ENCODE measurements around the gene NAGPA. TPM values are rescaled to one million over a fixed set of nuclear protein-coding genes. Genes with fewer than 3 reads are reported as not detected.

Gene NAGPA
- total and polyA plus RNA-seq, 2 experiments from 2014 or later, result 32.2 to 35.7 TPM

GRCh38 chr16:4979736-4980660, 53.7 kb downstream of the NAGPA start:
- Histone ChIP-seq H3K27me3 (no peaks in the 10 kb centered on the region), H3K36me3 (replicated peaks; ENCODE audit: insufficient read depth, low read depth) (no peaks in the 10 kb centered on the region), H3K79me2 (no peaks in the 10 kb centered on the region), H3K4me3 (no peak overlapping the region), H3K9me3 (ENCODE audit: low read depth) (no peaks in the 10 kb centered on the region), H3K4me1 (ENCODE audit: insufficient read depth) (no peaks in the 10 kb centered on the region), H2AFZ (no peak overlapping the region), H4K20me1 (ENCODE audit: insufficient read depth, poor library complexity, severe bottlenecking) (no peaks in the 10 kb centered on the region), H3K4me2 (no peak overlapping the region), H3K27ac (no peak overlapping the region), H3K9me2 (replicated peaks; ENCODE audit: insufficient read depth) (no peaks in the 10 kb centered on the region)
- 89% methylated on average over 25 of the region's 25 CpGs for WGBS (ENCODE audit: low lambda C conversion rate, missing lambda C conversion rate)
- TF ChIP-seq EZH2 (IDR thresholded peaks at IDR 0.05; ENCODE audit: borderline replicate concordance) (no peak), EZH2phosphoT487 (IDR thresholded peaks at IDR 0.05; ENCODE audit: low read depth, severe bottlenecking, unreplicated experiment) (no peak)
- TF ChIP-seq, protein P1, sequence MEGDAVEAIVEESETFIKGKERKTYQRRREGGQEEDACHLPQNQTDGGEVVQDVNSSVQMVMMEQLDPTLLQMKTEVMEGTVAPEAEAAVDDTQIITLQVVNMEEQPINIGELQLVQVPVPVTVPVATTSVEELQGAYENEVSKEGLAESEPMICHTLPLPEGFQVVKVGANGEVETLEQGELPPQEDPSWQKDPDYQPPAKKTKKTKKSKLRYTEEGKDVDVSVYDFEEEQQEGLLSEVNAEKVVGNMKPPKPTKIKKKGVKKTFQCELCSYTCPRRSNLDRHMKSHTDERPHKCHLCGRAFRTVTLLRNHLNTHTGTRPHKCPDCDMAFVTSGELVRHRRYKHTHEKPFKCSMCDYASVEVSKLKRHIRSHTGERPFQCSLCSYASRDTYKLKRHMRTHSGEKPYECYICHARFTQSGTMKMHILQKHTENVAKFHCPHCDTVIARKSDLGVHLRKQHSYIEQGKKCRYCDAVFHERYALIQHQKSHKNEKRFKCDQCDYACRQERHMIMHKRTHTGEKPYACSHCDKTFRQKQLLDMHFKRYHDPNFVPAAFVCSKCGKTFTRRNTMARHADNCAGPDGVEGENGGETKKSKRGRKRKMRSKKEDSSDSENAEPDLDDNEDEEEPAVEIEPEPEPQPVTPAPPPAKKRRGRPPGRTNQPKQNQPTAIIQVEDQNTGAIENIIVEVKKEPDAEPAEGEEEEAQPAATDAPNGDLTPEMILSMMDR (IDR thresholded peaks at IDR 0.05; ENCODE audit: poor library complexity), result no peak
- DNase-seq (ENCODE audit: low spot score), result no peak

GRCh38 chr16:4979164-4979563, 54.6 kb downstream of the NAGPA start:
- WGBS (ENCODE audit: low lambda C conversion rate, missing lambda C conversion rate), result 86% methylated on average over 7 of the region's 7 CpGs
- no peak for DNase-seq (ENCODE audit: low spot score)
- no peak overlapping the region for H3K4me3 ChIP-seq

DNA sequence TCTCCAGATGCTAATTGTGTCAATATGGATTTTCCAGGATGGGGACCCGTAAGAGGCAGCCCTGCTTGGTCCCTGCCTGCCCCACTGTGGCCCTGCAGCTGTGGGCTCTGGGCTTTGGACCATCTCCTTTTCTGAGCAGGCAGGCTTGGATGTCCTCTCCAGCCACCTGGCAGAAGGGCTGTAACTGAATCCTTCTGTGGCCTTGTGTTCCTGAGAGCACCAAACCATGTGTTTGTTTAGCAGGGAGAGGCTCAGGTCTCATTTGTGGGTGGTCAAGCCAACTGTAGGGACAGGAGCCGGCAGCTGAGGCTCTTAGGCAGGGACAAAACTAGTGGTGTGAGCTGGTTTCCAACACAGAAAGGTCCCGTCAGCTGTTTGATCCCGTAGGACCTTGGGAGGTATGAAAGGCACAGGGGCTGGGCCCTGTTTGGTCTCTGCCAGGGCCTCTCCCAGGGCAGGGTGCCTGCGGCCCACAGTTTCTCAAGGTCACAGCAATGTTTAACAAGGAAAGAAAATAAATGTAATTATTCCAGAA, 57.1 kb downstream of the NAGPA start:
- no peak overlapping the region for H3K27ac ChIP-seq
- TF ChIP-seq, protein P1 (IDR thresholded peaks at IDR 0.05; ENCODE audit: poor library complexity), result no peak
- TF ChIP-seq EZH2phosphoT487 (IDR thresholded peaks at IDR 0.05; ENCODE audit: low read depth, severe bottlenecking, unreplicated experiment) (no peak), EZH2 (IDR thresholded peaks at IDR 0.05; ENCODE audit: borderline replicate concordance) (no peak)

More at GRCh38 chr16:4979164-4979563, 54.6 kb downstream of the NAGPA start:
- TF ChIP-seq, protein P1 (IDR thresholded peaks at IDR 0.05; ENCODE audit: poor library complexity), result no peak
- TF ChIP-seq EZH2 (IDR thresholded peaks at IDR 0.05; ENCODE audit: borderline replicate concordance) (no peak), EZH2phosphoT487 (IDR thresholded peaks at IDR 0.05; ENCODE audit: low read depth, severe bottlenecking, unreplicated experiment) (no peak)
- H3K79me2 ChIP-seq, result no peaks in the 10 kb centered on the region
- H3K4me2 ChIP-seq, result no peak overlapping the region
- H3K9me2 ChIP-seq (replicated peaks; ENCODE audit: insufficient read depth), result no peaks in the 10 kb centered on the region
- no peaks in the 10 kb centered on the region for H3K9me3 ChIP-seq (ENCODE audit: low read depth)
- H3K4me1 ChIP-seq (ENCODE audit: insufficient read depth), result no peaks in the 10 kb centered on the region
- no peaks in the 10 kb centered on the region for H3K27me3 ChIP-seq
- no peaks in the 10 kb centered on the region for H3K36me3 ChIP-seq (replicated peaks; ENCODE audit: insufficient read depth, low read depth)
- no peaks in the 10 kb centered on the region for H4K20me1 ChIP-seq (ENCODE audit: insufficient read depth, poor library complexity, severe bottlenecking)
- H3K27ac ChIP-seq, result no peak overlapping the region
- no peak overlapping the region for H2AFZ ChIP-seq

More for the DNA sequence above, 57.1 kb downstream of the NAGPA start:
- Histone ChIP-seq H3K36me3 (replicated peaks; ENCODE audit: insufficient read depth, low read depth) (no peaks in the 10 kb centered on the region), H3K9me3 (ENCODE audit: low read depth) (no peaks in the 10 kb centered on the region), H2AFZ (no peak overlapping the region), H3K4me2 (no peak overlapping the region), H3K4me3 (no peak overlapping the region), H3K79me2 (no peaks in the 10 kb centered on the region), H3K4me1 (ENCODE audit: insufficient read depth) (no peaks in the 10 kb centered on the region), H4K20me1 (ENCODE audit: insufficient read depth, poor library complexity, severe bottlenecking) (no peaks in the 10 kb centered on the region), H3K27me3 (no peaks in the 10 kb centered on the region), H3K9me2 (replicated peaks; ENCODE audit: insufficient read depth) (no peaks in the 10 kb centered on the region)
- DNase-seq (ENCODE audit: low spot score), result no peak
- WGBS (ENCODE audit: low lambda C conversion rate, missing lambda C conversion rate), result 74% methylated on average over 5 of the region's 5 CpGs
